Retinal pigment epithelial cell (primary cell): ENCODE data around the gene TFEC.

ENCODE experiments used
- DNase-seq: peaks from one replicate; pipeline ENCODE4 v3.0.0-alpha.2; 2010; ENCODE audit warnings: low read depth
- H3K4me3 ChIP-seq: 2 replicates; pipeline ENCODE4 v1.5.1; 2011; ENCODE audit warnings: mild to moderate bottlenecking, low read length, control low read depth, moderate library complexity
- TF ChIP-seq, protein P1 (sequence below): conservative IDR thresholded peaks from 2 replicates; pipeline ENCODE4 v1.5.1; 2011; ENCODE audit warnings: low read depth, low read length, control low read depth, inconsistent platforms

TFEC gene

DNA sequence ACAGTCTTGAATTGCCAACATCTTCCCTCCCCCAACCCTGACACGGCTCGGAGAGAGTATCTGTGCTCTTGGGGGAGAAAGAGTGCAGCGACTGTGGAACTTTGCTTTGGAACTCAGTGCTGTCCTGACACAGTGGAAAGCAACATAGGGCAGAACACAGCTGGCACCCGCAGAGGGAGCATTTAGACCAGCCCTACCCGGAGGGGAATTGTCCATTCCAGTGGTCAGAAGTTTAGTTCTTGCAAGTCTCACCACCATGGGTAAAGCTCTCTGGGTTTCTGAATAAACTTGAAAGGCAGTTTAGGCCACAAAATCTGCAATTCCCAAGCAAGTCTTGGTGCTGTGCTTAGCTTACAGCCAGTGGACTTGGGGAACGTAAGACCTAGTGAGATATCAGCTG lies 34.9 kb downstream of the TFEC start:
- no peak overlapping the region for H3K4me3 ChIP-seq
- TF ChIP-seq, protein P1, sequence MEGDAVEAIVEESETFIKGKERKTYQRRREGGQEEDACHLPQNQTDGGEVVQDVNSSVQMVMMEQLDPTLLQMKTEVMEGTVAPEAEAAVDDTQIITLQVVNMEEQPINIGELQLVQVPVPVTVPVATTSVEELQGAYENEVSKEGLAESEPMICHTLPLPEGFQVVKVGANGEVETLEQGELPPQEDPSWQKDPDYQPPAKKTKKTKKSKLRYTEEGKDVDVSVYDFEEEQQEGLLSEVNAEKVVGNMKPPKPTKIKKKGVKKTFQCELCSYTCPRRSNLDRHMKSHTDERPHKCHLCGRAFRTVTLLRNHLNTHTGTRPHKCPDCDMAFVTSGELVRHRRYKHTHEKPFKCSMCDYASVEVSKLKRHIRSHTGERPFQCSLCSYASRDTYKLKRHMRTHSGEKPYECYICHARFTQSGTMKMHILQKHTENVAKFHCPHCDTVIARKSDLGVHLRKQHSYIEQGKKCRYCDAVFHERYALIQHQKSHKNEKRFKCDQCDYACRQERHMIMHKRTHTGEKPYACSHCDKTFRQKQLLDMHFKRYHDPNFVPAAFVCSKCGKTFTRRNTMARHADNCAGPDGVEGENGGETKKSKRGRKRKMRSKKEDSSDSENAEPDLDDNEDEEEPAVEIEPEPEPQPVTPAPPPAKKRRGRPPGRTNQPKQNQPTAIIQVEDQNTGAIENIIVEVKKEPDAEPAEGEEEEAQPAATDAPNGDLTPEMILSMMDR, result no peak

DNA sequence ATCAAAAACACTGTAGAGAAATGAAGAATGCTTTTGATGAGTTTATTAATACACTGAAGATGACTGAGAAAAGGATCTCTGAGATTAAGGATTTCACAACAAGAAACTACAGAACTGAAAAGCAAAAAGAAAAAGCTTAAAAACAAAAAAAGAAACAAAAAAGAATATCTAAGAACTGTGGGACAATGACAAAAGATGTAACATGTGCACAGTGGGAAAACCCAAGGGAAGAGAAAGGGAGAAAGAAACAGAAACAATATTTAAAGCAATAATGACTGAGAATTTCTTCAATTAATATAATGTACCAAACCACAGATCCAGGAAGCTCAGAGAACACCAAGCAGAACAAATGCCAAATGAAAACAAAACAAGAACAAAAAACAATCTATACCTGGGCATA lies 42.2 kb downstream of the TFEC start:
- TF ChIP-seq, protein P1, result no peak
- H3K4me3 ChIP-seq, result no peak overlapping the region
- DNase-seq, result no peak

More for the DNA sequence above, 34.9 kb downstream of the TFEC start:
- no peak for DNase-seq

DNA sequence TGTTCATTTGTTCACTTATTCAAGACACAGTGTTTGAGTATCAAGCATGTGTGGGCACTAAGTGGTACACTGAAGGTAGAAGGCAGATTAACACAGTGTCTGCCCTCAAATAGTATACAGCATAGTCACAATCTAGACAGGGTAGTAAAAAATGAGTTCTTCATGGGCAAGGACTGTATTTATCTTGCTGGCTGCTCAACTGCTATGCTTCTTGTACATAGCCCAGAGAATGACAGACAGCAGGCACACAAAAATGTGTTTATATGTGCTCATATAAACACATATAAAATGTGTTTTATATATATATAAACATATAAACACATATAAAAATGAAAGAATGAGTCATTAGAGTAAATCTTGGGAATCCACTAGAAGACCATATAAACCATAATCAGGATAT lies 43.1 kb downstream of the TFEC start:
- TF ChIP-seq, protein P1, result no peak
- DNase-seq, result no peak
- no peak overlapping the region for H3K4me3 ChIP-seq

DNA sequence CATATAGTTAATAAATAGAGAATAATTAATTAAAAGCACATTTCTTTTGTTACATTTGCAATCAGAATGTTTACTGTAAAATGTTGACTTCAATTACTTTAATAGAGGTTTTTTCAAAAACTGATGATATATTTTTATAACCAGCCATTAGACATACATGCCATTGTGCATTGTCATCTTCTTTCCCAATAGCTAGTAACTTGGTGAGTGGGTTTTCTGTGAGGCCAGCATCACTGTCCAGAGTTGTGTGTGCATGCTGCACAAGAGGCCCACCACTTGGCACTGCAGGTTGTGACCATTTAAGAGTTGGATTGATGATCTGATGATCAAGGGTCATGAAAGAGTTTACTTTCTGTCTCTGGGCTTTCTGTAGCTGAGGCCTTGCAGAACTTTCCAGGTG lies 46.5 kb downstream of the TFEC start:
- H3K4me3 ChIP-seq, result no peak overlapping the region
- TF ChIP-seq, protein P1, result no peak
- no peak for DNase-seq

DNA sequence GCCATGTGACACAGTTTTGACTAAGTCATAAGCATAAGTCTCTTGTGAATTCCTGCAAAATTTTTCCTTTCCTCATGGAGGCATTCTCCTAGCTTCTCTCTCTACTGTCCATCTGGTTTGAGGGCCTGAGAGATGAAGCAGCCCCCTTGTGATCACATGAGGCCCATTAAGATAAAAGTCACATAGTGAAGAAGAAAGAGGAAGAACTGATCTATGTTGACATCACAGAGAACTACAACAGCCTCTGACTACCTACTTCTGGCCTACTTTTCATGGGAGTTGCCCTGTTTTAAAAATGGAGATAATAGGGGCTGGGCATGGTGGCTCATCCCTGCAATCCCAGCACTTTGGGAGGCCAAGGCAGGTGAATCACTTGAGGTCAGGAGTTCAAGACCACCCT lies 50.4 kb downstream of the TFEC start:
- DNase-seq, result no peak
- TF ChIP-seq, protein P1, result no peak
- no peak overlapping the region for H3K4me3 ChIP-seq

DNA sequence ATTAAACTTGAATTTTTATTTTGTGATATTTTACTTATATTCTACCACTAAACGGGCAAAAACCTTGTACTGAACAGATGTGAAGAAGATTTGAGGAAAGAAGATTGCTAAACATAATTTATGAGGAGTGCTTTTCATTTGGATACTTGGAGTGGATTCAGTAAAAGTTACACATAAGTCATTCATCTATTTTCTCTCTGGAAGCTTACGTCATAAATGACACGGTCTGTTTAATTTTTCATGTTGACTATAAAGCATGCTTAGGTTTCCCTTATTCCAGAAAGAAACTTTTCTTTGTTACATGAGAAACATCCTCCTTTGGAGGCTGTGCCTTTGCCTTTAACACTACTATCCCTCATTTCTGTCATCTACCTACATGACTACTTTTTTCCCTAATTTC lies 53.9 kb downstream of the TFEC start:
- TF ChIP-seq, protein P1, result no peak
- DNase-seq, result no peak
- no peak overlapping the region for H3K4me3 ChIP-seq

DNA sequence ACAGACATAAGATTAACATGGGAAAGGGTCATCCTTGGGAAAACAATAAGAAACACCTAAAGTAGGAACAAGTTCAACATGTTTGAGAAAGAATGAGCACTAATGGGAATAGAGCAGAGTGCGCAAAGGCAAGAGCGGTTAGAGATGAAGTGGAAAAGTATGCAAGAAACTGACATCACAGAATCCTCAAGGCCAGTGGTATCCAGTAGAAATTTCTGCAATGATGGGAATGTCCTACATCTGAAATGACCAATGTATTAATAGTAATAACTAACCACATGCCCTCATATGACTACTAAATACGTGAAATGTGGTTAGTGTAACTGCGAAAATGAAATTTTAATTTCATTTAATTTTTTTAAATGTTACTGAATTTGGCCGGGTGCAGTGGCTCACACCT lies 54.8 kb downstream of the TFEC start:
- no peak overlapping the region for H3K4me3 ChIP-seq
- TF ChIP-seq, protein P1, result no peak
- no peak for DNase-seq
